ENCODE results near the gene RCOR3.
A peak's percentile ranks its signal among the peaks of the same experiment; 100 is the strongest.

The RCOR3 gene

GRCh38 chr1:211330282-211330936 lies 71.2 kb downstream of the RCOR3 start:
- peak overlapping the region; percentile 95 for H3K27ac Mint-ChIP-seq (ENCODE audit: low read depth)
- no peak for DNase-seq (ENCODE audit: low spot score in 2 of 2)

GRCh38 chr1:211331011-211331709 lies 72.0 kb downstream of the RCOR3 start:
- DNase-seq (ENCODE audit: low spot score in 2 of 2): no peak

More at GRCh38 chr1:211330282-211330936, 71.2 kb downstream of the RCOR3 start:
- Mint-ChIP-seq H3K36me3 (ENCODE audit: insufficient read depth) (peaks cover 14% of the 10 kb centered on the region), H3K27me3 (no peaks in the 10 kb centered on the region), H3K9me3 (no peaks in the 10 kb centered on the region), H3K4me1 (peaks cover 85% of the 10 kb centered on the region), H3K4me3 (peak overlapping the region; percentile 88)
- no peak for ATAC-seq (replicated peaks; ENCODE audit: extremely low read depth, poor library complexity, severe bottlenecking)

GRCh38 chr1:211332036-211332616 lies 73.0 kb downstream of the RCOR3 start:
- H3K4me1 Mint-ChIP-seq: peaks cover 91% of the 10 kb centered on the region
- ATAC-seq (replicated peaks; ENCODE audit: extremely low read depth, poor library complexity, severe bottlenecking) (no peak), DNase-seq (ENCODE audit: low spot score in 2 of 2) (no peak)
- no peaks in the 10 kb centered on the region for H3K27me3 Mint-ChIP-seq
- no peaks in the 10 kb centered on the region for H3K9me3 Mint-ChIP-seq
- H3K4me3 Mint-ChIP-seq: peak overlapping the region; percentile 25
- peaks cover 14% of the 10 kb centered on the region for H3K36me3 Mint-ChIP-seq (ENCODE audit: insufficient read depth)
- peak overlapping the region; percentile 66 for H3K27ac Mint-ChIP-seq (ENCODE audit: low read depth)

More at GRCh38 chr1:211331011-211331709, 72.0 kb downstream of the RCOR3 start:
- Mint-ChIP-seq H3K4me3 (peak overlapping the region; percentile 88), H3K27me3 (no peaks in the 10 kb centered on the region), H3K27ac (ENCODE audit: low read depth) (peak overlapping the region; percentile 95), H3K9me3 (no peaks in the 10 kb centered on the region), H3K36me3 (ENCODE audit: insufficient read depth) (peaks cover 15% of the 10 kb centered on the region), H3K4me1 (peaks cover 85% of the 10 kb centered on the region)
- no peak for ATAC-seq (replicated peaks; ENCODE audit: extremely low read depth, poor library complexity, severe bottlenecking)

GRCh38 chr1:211332830-211333229 lies 73.7 kb downstream of the RCOR3 start:
- ATAC-seq (replicated peaks; ENCODE audit: extremely low read depth, poor library complexity, severe bottlenecking) (no peak), DNase-seq (ENCODE audit: low spot score in 2 of 2) (no peak)
- H3K27me3 Mint-ChIP-seq: no peaks in the 10 kb centered on the region
- H3K4me1 Mint-ChIP-seq: peaks cover 91% of the 10 kb centered on the region
- no peak overlapping the region for H3K4me3 Mint-ChIP-seq
- H3K36me3 Mint-ChIP-seq (ENCODE audit: insufficient read depth): peaks cover 11% of the 10 kb centered on the region
- peak overlapping the region; percentile 66 for H3K27ac Mint-ChIP-seq (ENCODE audit: low read depth)
- H3K9me3 Mint-ChIP-seq: no peaks in the 10 kb centered on the region

- H3K36me3 Mint-ChIP-seq (ENCODE audit: insufficient read depth): peaks cover 10% of the 10 kb centered on the region
- DNase-seq (ENCODE audit: low spot score in 2 of 2) (no peak), ATAC-seq (replicated peaks; ENCODE audit: extremely low read depth, poor library complexity, severe bottlenecking) (no peak)
- no peak overlapping the region for H3K4me3 Mint-ChIP-seq
- peaks cover 85% of the 10 kb centered on the region for H3K4me1 Mint-ChIP-seq
- peak overlapping the region; percentile 80 for H3K27ac Mint-ChIP-seq (ENCODE audit: low read depth)
- H3K27me3 Mint-ChIP-seq: no peaks in the 10 kb centered on the region
- H3K9me3 Mint-ChIP-seq: no peaks in the 10 kb centered on the region
Observed at GRCh38 chr1:211333906-211334305, 74.7 kb downstream of the RCOR3 start.

GRCh38 chr1:211334986-211335385 lies 75.8 kb downstream of the RCOR3 start:
- H3K27me3 Mint-ChIP-seq: no peaks in the 10 kb centered on the region
- H3K4me3 Mint-ChIP-seq: peak overlapping the region; percentile 71
- H3K27ac Mint-ChIP-seq (ENCODE audit: low read depth): peak overlapping the region; percentile 80
- H3K9me3 Mint-ChIP-seq: no peaks in the 10 kb centered on the region
- peaks cover 82% of the 10 kb centered on the region for H3K4me1 Mint-ChIP-seq
- peaks cover 10% of the 10 kb centered on the region for H3K36me3 Mint-ChIP-seq (ENCODE audit: insufficient read depth)
- peak; percentile 79 for ATAC-seq (replicated peaks; ENCODE audit: extremely low read depth, poor library complexity, severe bottlenecking)
- no peak for DNase-seq (ENCODE audit: low spot score in 2 of 2)

GRCh38 chr1:211335522-211336157 lies 76.5 kb downstream of the RCOR3 start:
- H3K36me3 Mint-ChIP-seq (ENCODE audit: insufficient read depth): peaks cover 8% of the 10 kb centered on the region
- peak overlapping the region; percentile 80 for H3K27ac Mint-ChIP-seq (ENCODE audit: low read depth)
- ATAC-seq (replicated peaks; ENCODE audit: extremely low read depth, poor library complexity, severe bottlenecking): peak; percentile 70
- no peaks in the 10 kb centered on the region for H3K27me3 Mint-ChIP-seq
- H3K4me3 Mint-ChIP-seq: peak overlapping the region; percentile 71
- no peak for DNase-seq (ENCODE audit: low spot score in 2 of 2)
- no peaks in the 10 kb centered on the region for H3K9me3 Mint-ChIP-seq
- peaks cover 80% of the 10 kb centered on the region for H3K4me1 Mint-ChIP-seq

GRCh38 chr1:211336161-211336560 lies 77.0 kb downstream of the RCOR3 start:
- ATAC-seq (replicated peaks; ENCODE audit: extremely low read depth, poor library complexity, severe bottlenecking): no peak
- DNase-seq (ENCODE audit: low spot score in 2 of 2): no peak
- no peaks in the 10 kb centered on the region for H3K27me3 Mint-ChIP-seq
- peaks cover 8% of the 10 kb centered on the region for H3K36me3 Mint-ChIP-seq (ENCODE audit: insufficient read depth)
- no peaks in the 10 kb centered on the region for H3K9me3 Mint-ChIP-seq
- H3K27ac Mint-ChIP-seq (ENCODE audit: low read depth): peak overlapping the region; percentile 80
- peak overlapping the region; percentile 71 for H3K4me3 Mint-ChIP-seq
- peaks cover 80% of the 10 kb centered on the region for H3K4me1 Mint-ChIP-seq

- peak overlapping the region; percentile 71 for H3K4me3 Mint-ChIP-seq
- no peaks in the 10 kb centered on the region for H3K27me3 Mint-ChIP-seq
- H3K9me3 Mint-ChIP-seq: no peaks in the 10 kb centered on the region
- ATAC-seq (replicated peaks; ENCODE audit: extremely low read depth, poor library complexity, severe bottlenecking) (no peak), DNase-seq (ENCODE audit: low spot score in 2 of 2) (no peak)
- H3K27ac Mint-ChIP-seq (ENCODE audit: low read depth): peak overlapping the region; percentile 80
- peaks cover 81% of the 10 kb centered on the region for H3K4me1 Mint-ChIP-seq
- H3K36me3 Mint-ChIP-seq (ENCODE audit: insufficient read depth): peaks cover 8% of the 10 kb centered on the region
Observed at GRCh38 chr1:211336775-211337174, 77.6 kb downstream of the RCOR3 start.

GRCh38 chr1:211337430-211338223 lies 78.5 kb downstream of the RCOR3 start:
- Mint-ChIP-seq H3K9me3 (no peaks in the 10 kb centered on the region), H3K4me1 (peaks cover 78% of the 10 kb centered on the region), H3K4me3 (peak overlapping the region; percentile 71), H3K27me3 (no peaks in the 10 kb centered on the region), H3K27ac (ENCODE audit: low read depth) (peak overlapping the region; percentile 80), H3K36me3 (ENCODE audit: insufficient read depth) (peaks cover 8% of the 10 kb centered on the region)
- DNase-seq (ENCODE audit: low spot score in 2 of 2) (no peak), ATAC-seq (replicated peaks; ENCODE audit: extremely low read depth, poor library complexity, severe bottlenecking) (no peak)

- H3K36me3 Mint-ChIP-seq (ENCODE audit: insufficient read depth): peaks cover 8% of the 10 kb centered on the region
- peak overlapping the region; percentile 80 for H3K27ac Mint-ChIP-seq (ENCODE audit: low read depth)
- no peaks in the 10 kb centered on the region for H3K9me3 Mint-ChIP-seq
- H3K4me3 Mint-ChIP-seq: no peak overlapping the region
- DNase-seq (ENCODE audit: low spot score in 2 of 2): no peak
- no peak for ATAC-seq (replicated peaks; ENCODE audit: extremely low read depth, poor library complexity, severe bottlenecking)
- H3K4me1 Mint-ChIP-seq: peaks cover 79% of the 10 kb centered on the region
- H3K27me3 Mint-ChIP-seq: no peaks in the 10 kb centered on the region
Observed at GRCh38 chr1:211338224-211338620, 79.1 kb downstream of the RCOR3 start.

- Mint-ChIP-seq H3K27me3 (no peaks in the 10 kb centered on the region), H3K9me3 (no peaks in the 10 kb centered on the region), H3K36me3 (ENCODE audit: insufficient read depth) (peaks cover 8% of the 10 kb centered on the region), H3K27ac (ENCODE audit: low read depth) (peak overlapping the region; percentile 70), H3K4me3 (peak overlapping the region; percentile 39), H3K4me1 (peaks cover 81% of the 10 kb centered on the region)
- no peak for DNase-seq (ENCODE audit: low spot score in 2 of 2)
- no peak for ATAC-seq (replicated peaks; ENCODE audit: extremely low read depth, poor library complexity, severe bottlenecking)
Observed at GRCh38 chr1:211339631-211340041, 80.5 kb downstream of the RCOR3 start.
